ENCODE data around the gene RNU1-2. TPM values are rescaled to one million over a fixed set of nuclear protein-coding genes. Genes with fewer than 3 reads are reported as not detected.
A peak's percentile ranks its signal among the peaks of the same experiment; 100 is the strongest.
"Not testable (repeated sequence)": the region's sequence is repeated elsewhere in the genome, so short reads cannot be mapped to it uniquely, and the experiment has no call there.

RNU1-2 gene
- total RNA-seq, 1 donor from 2014 or later: 6,195 TPM

- intact Hi-C loops (cut with DNase I): no loop called here
- DNase-seq (ENCODE audit: low spot score): no peak
Measured at GRCh38 chr1:16905868-16906702, 10.3 kb downstream of the RNU1-2 start.

DNA sequence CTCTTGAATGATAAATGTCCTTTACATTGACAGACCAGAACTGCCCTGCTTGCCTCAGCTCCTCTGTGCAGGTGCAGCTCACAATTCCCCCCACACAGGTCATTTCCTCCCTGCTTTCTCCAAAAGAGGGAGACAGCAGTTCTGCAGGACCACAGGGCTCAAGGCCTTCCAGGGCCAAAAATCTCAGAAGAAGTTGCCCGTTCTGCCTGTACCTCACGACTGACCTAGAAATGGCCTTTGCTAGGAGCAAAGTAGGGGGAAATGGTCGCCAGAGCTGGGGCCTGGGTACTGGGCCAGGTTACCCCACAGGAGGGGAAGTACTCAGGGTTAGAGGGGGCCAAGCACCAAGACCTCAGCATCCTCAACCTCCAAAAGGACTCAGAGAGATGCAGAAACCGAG is 11.1 kb downstream of the RNU1-2 start:
- intact Hi-C loops (cut with DNase I): no loop called here
- DNase-seq (ENCODE audit: low spot score): no peak

DNA sequence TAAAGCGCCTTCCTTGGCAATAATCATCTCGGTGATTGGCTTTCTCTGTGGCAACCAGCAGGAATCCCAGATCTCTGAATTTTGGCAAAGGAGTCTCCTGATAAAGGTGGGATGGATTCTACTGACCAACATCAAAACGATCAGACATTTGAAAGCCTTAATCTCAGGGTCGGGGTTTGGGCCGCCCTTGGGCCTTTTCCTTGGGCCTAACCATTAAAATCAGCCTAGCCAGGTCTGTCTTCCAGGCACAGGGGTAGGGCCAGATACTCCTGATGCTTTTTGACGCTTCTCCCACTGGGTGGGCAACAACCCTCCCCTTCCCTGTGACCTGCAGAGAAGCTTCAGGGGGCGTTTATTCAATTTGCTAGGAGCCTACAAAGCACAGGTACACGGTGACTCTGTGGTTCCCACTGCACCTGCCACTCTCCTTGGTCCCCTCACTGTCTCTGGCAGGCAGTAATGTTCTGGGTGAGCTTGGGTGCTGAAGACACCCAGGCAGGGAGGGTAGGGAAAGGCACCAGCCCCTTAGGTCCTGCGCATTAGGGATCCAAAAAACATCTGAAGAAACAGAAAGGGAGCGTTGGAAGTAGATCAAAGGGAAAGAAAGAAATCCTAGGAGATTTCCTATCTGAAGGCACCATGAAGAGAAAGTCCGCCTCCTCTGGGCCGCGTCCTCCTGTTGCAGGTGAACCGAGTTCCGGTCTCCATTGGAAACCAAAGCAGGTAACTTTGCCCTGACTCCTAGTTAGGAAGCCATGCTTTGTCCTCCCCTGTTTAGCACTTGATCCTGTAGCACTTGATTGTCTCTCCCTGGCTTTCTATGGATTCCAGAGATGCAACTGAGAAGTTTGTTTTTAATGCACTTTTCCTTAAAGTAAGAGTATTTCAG is 12.3 kb downstream of the RNU1-2 start:
- DNase-seq (ENCODE audit: low spot score): no peak
- intact Hi-C loops (cut with DNase I): no loop called here

- intact Hi-C loops (cut with DNase I); DNase-seq (ENCODE audit: low spot score): not testable (repeated sequence)
Measured at GRCh38 chr1:16911851-16912721, 16.3 kb downstream of the RNU1-2 start.

GRCh38 chr1:16912742-16913141 is 17.0 kb downstream of the RNU1-2 start:
- DNase-seq (ENCODE audit: low spot score): not testable (repeated sequence)

GRCh38 chr1:16913181-16913832 is 17.5 kb downstream of the RNU1-2 start:
- no peak for DNase-seq (ENCODE audit: low spot score)
- intact Hi-C loops (cut with DNase I): no loop called here

More at GRCh38 chr1:16912742-16913141, 17.0 kb downstream of the RNU1-2 start:
- intact Hi-C loops (cut with DNase I): not testable (repeated sequence)

- peak; percentile 93 for DNase-seq (ENCODE audit: low spot score)
- intact Hi-C loops (cut with DNase I): no loop called here
Measured at GRCh38 chr1:16913833-16914662, 18.3 kb downstream of the RNU1-2 start.

- DNase-seq (ENCODE audit: low spot score); intact Hi-C loops (cut with DNase I): not testable (repeated sequence)
Measured at GRCh38 chr1:16914928-16915626, 19.3 kb downstream of the RNU1-2 start.

GRCh38 chr1:16915627-16915973 is 19.8 kb downstream of the RNU1-2 start:
- intact Hi-C loops (cut with DNase I): no loop called here
- DNase-seq (ENCODE audit: low spot score): no peak

DNA sequence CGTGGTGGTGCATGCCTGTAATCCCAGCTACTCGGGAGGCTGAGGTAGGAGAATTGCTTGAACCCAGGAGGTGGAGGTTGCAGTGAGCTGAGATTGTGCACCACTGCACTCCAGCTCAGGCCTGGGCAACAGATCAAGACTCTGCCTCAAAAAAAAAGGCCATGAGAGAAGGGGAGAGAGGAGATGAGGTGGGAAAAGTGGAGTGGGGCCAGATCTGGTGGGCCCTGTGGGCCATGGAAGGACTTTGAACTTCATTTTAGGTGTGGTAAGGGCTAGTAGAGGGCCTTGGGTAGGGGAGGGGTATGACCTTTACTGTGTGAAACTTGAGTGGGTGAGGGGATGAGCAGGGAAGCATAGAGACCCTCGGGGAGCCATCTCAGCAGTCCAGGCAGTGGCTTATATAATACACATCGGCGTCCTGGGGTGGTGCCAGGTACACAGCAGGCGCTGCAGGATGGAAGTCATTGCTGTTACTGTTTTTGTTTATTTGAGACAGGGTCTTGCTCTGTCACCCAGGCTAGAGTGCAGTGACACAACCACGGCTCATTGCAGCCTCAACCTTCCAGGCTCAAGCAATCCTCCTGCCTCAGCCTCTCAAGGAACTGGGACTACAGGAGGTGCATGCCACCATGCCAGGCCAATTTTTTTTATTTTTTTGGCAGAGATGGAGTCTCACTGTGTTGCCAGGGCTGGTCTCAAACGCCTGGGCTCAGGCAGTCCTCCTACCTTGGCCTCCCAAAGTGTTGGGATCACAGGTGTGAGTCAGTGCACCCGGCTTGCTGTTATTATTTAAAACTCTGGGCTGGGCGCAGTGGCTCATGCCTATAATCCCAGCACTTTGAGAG is 20.5 kb downstream of the RNU1-2 start:
- DNase-seq (ENCODE audit: low spot score); intact Hi-C loops (cut with DNase I): not testable (repeated sequence)

GRCh38 chr1:16918371-16918770 is 22.6 kb downstream of the RNU1-2 start:
- DNase-seq (ENCODE audit: low spot score): no peak
- intact Hi-C loops (cut with DNase I): no loop called here

GRCh38 chr1:16918936-16919665 is 23.3 kb downstream of the RNU1-2 start:
- intact Hi-C loops (cut with DNase I); DNase-seq (ENCODE audit: low spot score): not testable (repeated sequence)

DNA sequence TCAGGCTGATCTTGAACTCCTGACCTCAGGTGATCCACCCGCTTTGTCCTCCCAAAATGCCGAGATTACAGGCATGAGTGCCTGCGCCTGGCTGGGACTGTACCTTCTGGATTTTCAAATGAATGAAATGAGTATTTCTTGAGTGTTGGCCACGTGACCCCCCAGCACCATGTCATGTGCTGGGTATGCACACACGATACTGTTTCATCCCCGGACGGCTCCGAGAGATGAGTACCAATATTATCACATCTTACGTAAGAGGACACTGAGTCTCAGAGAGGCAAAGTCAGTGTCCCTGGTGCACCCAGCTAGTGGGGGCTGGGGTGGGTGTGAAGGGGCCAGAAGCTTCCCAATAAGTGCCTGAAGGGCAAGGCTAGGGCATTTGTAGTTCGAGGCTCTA is 25.2 kb downstream of the RNU1-2 start:
- intact Hi-C loops (cut with DNase I): no loop called here
- no peak for DNase-seq (ENCODE audit: low spot score)

DNA sequence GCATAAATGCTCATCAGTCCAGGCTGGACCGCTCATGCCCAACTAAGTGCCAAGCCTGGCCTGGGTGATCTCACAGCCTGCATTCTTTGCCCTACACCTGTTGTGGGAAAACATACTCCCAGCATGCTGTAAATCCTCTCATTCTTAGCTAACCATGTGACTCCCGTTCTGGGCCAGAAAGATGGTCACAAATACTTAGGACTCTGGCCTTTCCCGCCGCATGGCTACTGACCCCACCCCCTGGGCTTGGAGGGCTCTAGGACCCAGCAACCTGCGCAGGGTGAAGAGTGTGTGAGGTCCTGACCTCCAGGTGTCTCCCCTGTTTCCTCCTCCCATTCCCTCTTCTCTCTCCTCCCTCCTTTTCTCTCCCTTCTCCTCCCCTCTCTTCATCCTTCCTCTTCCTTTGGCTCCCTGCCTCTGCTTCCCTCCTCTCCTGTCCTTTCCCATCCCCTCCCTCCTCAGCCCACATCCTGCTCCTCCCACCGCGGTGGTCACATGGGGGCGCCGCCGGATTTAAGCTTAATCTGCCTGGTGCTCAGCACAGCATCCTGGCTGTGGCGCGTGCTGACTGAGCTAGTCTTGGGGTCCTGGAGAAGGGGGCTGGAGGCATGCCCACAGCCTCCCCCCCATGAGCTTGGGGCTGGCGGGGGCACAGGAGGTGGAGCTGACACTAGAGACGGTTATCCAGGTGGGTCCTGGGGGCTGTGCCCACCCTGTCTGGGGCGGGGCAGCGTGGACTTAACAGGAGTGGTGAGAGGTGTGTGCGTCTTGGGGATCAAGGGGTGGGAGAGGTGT is 25.8 kb downstream of the RNU1-2 start, which contains the start of gene CROCC:
TSS of gene CROCC (plus strand) at position 541 of the 795 bp plus-strand sequence. CDS start at position 629, 88 bp downstream.
- intact Hi-C loops (cut with DNase I): no loop called here
- no peak for DNase-seq (ENCODE audit: low spot score)

DNA sequence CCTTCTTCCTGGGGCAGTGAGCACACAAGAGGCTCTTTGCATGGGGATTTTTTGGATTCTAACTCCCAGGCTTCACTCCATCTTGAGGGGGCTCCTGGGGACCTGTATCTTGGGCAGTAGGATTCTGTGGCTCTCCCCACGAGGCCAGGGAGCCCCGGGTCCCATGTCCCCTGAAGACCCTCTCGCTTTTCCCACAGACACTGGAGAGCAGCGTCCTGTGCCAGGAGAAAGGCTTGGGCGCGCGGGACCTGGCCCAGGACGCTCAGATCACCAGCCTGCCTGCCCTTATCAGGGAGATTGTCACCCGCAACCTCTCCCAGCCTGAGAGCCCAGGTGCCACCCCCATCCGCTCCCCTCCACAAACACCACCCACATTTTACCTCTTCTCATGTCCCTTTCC is 26.7 kb downstream of the RNU1-2 start:
- intact Hi-C loops (cut with DNase I): no loop called here
- no peak for DNase-seq (ENCODE audit: low spot score)

Data from cardiac septum (tissue), 1 donor.